ENCODE measurements around the gene EVI5L. TPM values are rescaled to one million over a fixed set of nuclear protein-coding genes. Genes with fewer than 3 reads are reported as not detected.

Gene EVI5L
- total and polyA plus RNA-seq, 3 donors from 2014 or later = 45.8 to 69.3 (median 68.9) TPM

GRCh38 chr19:7883796-7884570 is 54.0 kb downstream of the EVI5L start:
- no peak for TF ChIP-seq POLR2A (IDR thresholded peaks at IDR 0.05)
- no peak for TF ChIP-seq CTCF (IDR thresholded peaks at IDR 0.05)
- 80 to 81% methylated on average over 2 of the region's 2 CpGs for WGBS, 2 donors

GRCh38 chr19:7885818-7886217 is 55.8 kb downstream of the EVI5L start:
- DNase-seq = no peak
- no peak overlapping the region for H3K4me3 ChIP-seq
- WGBS, 2 donors = 92 to 95% methylated on average over 8 of the region's 8 CpGs
- no peak for TF ChIP-seq CTCF (IDR thresholded peaks at IDR 0.05)
- no peak for TF ChIP-seq POLR2A (IDR thresholded peaks at IDR 0.05)
- intact Hi-C loops (cut with DNase I; ENCODE audit: low total_unique reads) = no loop called here
- H3K36me3 ChIP-seq (ENCODE audit: low read depth, missing control alignments) = no peaks in the 10 kb centered on the region
- H3K27me3 ChIP-seq = no peaks in the 10 kb centered on the region
- H3K4me1 ChIP-seq = no peaks in the 10 kb centered on the region
- no peaks in the 10 kb centered on the region for H3K9me3 ChIP-seq
- H3K27ac ChIP-seq = no peak overlapping the region

More at GRCh38 chr19:7883796-7884570, 54.0 kb downstream of the EVI5L start:
- H3K4me1 ChIP-seq = no peaks in the 10 kb centered on the region
- H3K36me3 ChIP-seq (ENCODE audit: low read depth, missing control alignments) = no peaks in the 10 kb centered on the region
- H3K4me3 ChIP-seq = no peak overlapping the region
- intact Hi-C loops (cut with DNase I; ENCODE audit: low total_unique reads) = no loop called here
- no peak overlapping the region for H3K27ac ChIP-seq
- no peaks in the 10 kb centered on the region for H3K9me3 ChIP-seq
- DNase-seq = no peak
- no peaks in the 10 kb centered on the region for H3K27me3 ChIP-seq

GRCh38 chr19:7887408-7888144 is 57.6 kb downstream of the EVI5L start:
- Histone ChIP-seq H3K27me3 (no peaks in the 10 kb centered on the region), H3K9me3 (no peaks in the 10 kb centered on the region), H3K27ac (no peak overlapping the region), H3K4me3 (no peak overlapping the region), H3K36me3 (ENCODE audit: low read depth, missing control alignments) (no peaks in the 10 kb centered on the region), H3K4me1 (no peaks in the 10 kb centered on the region)
- 59 to 67% methylated on average over 13 to 16 of the region's 16 CpGs for WGBS, 2 donors
- intact Hi-C loops (cut with DNase I; ENCODE audit: low total_unique reads) = no loop called here
- no peak for DNase-seq
- TF ChIP-seq CTCF (IDR thresholded peaks at IDR 0.05) (no peak), POLR2A (IDR thresholded peaks at IDR 0.05) (no peak)

GRCh38 chr19:7888145-7888825 is 58.3 kb downstream of the EVI5L start, which contains the start of gene LRRC8E:
Gene LRRC8E, plus strand, starts transcription at chr19:7888510. Its CDS starts 7,094 bp downstream, at chr19:7895604.
- no peak within 1 kb of the TSS for H3K27ac ChIP-seq
- intact Hi-C loops (cut with DNase I; ENCODE audit: low total_unique reads) = no loop called here
- no peaks in the 10 kb centered on the region for H3K4me1 ChIP-seq
- WGBS, 2 donors = 10 to 23% methylated on average over 17 to 47 of the region's 53 CpGs
- no peaks in the 10 kb centered on the region for H3K27me3 ChIP-seq
- H3K36me3 ChIP-seq (ENCODE audit: low read depth, missing control alignments) = no peaks in the 10 kb centered on the region
- no peak for DNase-seq
- no peaks in the 10 kb centered on the region for H3K9me3 ChIP-seq
- H3K4me3 ChIP-seq = peak within 1 kb of the TSS in 1 of 2 donors; percentile 35
- TF ChIP-seq CTCF (IDR thresholded peaks at IDR 0.05) (no peak), POLR2A (IDR thresholded peaks at IDR 0.05) (no peak)
